NB4 (cell line): ENCODE data around the gene DNAJC21.

ENCODE experiments used
- DNase-seq: peaks from one replicate; pipeline ENCODE4 v3.0.0; 2010; ENCODE audit warnings: low read depth
- H3K4me3 ChIP-seq: one replicate; pipeline ENCODE4 v1.5.1; 2011; ENCODE audit warnings: mild to moderate bottlenecking, low read depth, low read length, moderate library complexity
- MAX ChIP-seq: IDR thresholded peaks from 2 replicates; pipeline ENCODE4 v1.6.1; 2011; ENCODE audit warnings: low read depth, low read length
- MYC ChIP-seq: IDR thresholded peaks from 2 replicates; pipeline ENCODE4 v1.6.1; 2011; ENCODE audit warnings: low read depth, low read length
- POLR2A ChIP-seq: IDR thresholded peaks from 2 replicates; pipeline ENCODE4 v1.6.1; 2011; ENCODE audit warnings: mild to moderate bottlenecking; ENCODE audit not compliant: insufficient read length; ENCODE audit errors: extremely low read depth
- TF ChIP-seq, protein P1 (sequence below): IDR thresholded peaks from one replicate; pipeline ENCODE4 v1.5.1; 2012; ENCODE audit warnings: low read depth, low read length

DNAJC21 gene

DNA sequence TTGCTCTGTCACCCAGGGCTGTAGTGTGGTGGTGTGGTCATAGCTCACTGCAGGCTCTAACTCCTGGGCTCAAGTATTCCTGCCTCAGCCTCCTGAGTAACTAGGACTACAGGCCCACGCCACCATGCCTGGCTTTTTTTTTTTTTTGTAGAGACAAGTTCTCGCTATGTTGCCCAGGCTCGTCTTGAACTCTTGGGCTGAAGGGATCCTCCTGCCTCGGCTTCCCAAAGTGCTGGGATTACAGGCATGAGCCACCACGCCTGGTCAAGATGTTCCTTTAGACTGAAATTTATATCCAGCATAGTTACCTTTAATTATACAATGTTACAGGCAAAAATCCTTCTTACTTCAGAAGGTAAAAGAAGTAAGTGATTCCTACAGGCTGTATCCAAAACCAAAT lies 1.6 kb upstream of the DNAJC21 start:
- no peak for DNase-seq
- TF ChIP-seq POLR2A (no peak), MAX (no peak), MYC (no peak)
- TF ChIP-seq, protein P1, sequence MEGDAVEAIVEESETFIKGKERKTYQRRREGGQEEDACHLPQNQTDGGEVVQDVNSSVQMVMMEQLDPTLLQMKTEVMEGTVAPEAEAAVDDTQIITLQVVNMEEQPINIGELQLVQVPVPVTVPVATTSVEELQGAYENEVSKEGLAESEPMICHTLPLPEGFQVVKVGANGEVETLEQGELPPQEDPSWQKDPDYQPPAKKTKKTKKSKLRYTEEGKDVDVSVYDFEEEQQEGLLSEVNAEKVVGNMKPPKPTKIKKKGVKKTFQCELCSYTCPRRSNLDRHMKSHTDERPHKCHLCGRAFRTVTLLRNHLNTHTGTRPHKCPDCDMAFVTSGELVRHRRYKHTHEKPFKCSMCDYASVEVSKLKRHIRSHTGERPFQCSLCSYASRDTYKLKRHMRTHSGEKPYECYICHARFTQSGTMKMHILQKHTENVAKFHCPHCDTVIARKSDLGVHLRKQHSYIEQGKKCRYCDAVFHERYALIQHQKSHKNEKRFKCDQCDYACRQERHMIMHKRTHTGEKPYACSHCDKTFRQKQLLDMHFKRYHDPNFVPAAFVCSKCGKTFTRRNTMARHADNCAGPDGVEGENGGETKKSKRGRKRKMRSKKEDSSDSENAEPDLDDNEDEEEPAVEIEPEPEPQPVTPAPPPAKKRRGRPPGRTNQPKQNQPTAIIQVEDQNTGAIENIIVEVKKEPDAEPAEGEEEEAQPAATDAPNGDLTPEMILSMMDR: no peak
- H3K4me3 ChIP-seq: no peak overlapping the region

- H3K4me3 ChIP-seq: no peak overlapping the region
- TF ChIP-seq, protein P1: no peak
- TF ChIP-seq POLR2A: no peak
- no peak for TF ChIP-seq MAX
- no peak for TF ChIP-seq MYC
- DNase-seq: peak; percentile 51
These were observed 1.1 kb upstream of the DNAJC21 start for GRCh38 chr5:34928267-34928666.

DNA sequence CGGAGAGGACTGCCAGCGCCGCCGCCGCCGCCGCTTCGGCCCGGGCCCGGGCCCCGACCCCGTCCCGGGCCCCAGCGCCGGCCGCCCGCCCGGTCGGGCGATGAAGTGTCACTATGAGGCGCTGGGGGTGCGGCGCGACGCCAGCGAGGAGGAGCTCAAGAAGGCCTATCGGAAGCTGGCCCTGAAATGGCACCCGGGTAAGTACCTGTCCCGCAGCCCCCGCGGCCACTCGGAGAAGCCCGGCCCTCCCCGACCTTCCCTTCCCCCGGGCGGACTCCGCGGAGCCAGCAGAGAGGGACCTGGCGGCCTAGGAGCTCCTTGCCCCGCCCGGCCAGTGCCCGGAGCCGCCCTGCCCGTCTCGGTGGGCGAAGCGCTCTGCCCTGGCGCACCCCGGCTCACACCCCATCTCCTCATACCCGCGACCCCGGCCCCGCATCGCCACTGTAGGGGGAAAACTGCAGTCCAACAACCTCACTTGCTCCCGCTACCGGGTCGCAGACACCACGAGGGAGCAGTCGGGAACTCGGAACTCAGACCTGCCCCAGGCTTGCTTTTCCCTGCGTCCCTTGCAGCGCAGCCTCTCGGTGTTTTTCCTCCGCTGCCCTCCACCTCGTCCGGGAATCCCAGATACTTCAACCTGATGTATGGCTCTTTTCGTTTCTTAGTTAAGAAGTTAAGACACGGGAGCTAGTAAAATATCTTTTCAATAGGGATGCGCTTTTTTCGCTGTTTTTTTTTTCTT lies 532 bp downstream of the DNAJC21 start:
- DNase-seq: peak; percentile 91
- H3K4me3 ChIP-seq: peak overlapping the region; percentile 90
- TF ChIP-seq MYC (no peak; the same call in 1 of the 2 replicates), MAX (0 out of 2 replicates have a peak, but pooled peaks have one; percentile 1), POLR2A (peak; percentile 59)
- TF ChIP-seq, protein P1: no peak

DNA sequence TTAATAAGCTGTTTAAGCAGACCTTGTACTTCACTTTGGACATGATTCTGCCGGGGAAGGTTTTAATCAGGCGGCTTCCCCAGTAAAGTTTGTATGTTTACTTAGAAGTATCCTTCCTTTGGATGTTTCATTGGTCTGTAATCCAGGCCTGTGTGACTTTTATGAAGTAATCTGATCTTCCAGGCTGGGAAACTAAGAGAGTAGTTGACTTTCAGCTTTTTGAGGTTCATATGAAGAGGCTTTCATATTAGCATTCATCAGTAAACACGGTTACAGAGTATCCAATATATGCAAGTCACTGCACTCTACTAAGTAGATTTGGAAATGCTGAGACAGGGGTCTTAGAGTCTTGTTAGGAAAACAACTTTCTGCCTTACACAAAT lies 1.1 kb downstream of the DNAJC21 start:
- TF ChIP-seq MAX (no peak), POLR2A (no peak), MYC (no peak)
- TF ChIP-seq, protein P1: no peak
- DNase-seq: no peak

GRCh38 chr5:34930870-34931269 lies 1.5 kb downstream of the DNAJC21 start:
- TF ChIP-seq POLR2A (no peak), MYC (no peak), MAX (no peak)
- TF ChIP-seq, protein P1: no peak
- peak overlapping the region; percentile 90 for H3K4me3 ChIP-seq
- DNase-seq: no peak

More for the DNA sequence above, 1.1 kb downstream of the DNAJC21 start:
- H3K4me3 ChIP-seq: peak overlapping the region; percentile 90
